K562 (cell line): Measurements from ENCODE around the gene ADAM10. TPM values are rescaled to one million over a fixed set of nuclear protein-coding genes. Genes with fewer than 3 reads are reported as not detected.

ENCODE experiments used
- ATAC-seq: fragments of 200-7000 bp; cut with Tn5 transposase; 3 replicates; pipeline ENCODE4 v1.9.1; 2020; ENCODE audit warnings: moderate library complexity
- BruUV-seq: library from RNA; stranded (reverse); fragments of 400-500 nt; replicated peaks from 2 replicates; lab custom pipeline; 2021; lab: Mats Ljungman, UMichigan
- CTCF ChIA-PET: fragments of 300-600 bp; formaldehyde crosslinking; extraction: SDS; loops from one replicate; lab custom pipeline; 2021; ENCODE audit warnings: low intra/inter-chr PET ratio; lab: Yijun Ruan, JAX
- POLR2A ChIA-PET: fragments of 300-600, 350-650 bp; sonication (Branson Sonifier 250); formaldehyde crosslinking; extraction: SDS; loops from one replicate; lab custom pipeline; 2021; ENCODE audit warnings: antibody characterized with exemption, inconsistent platforms; lab: Yijun Ruan, JAX
- DNase-seq, 4 experiments: peaks; one replicate each; pipeline versions ENCODE4 v3.0.0 to v3.0.0-alpha.2; 2011 to 2018; ENCODE audit warnings: low spot score in 3 of 4, mixed read lengths in 3 of 4; ENCODE audit errors: extremely low read depth in 1 of 4
- FAIRE-seq: peaks from 2 replicates; lab custom pipeline; 2011; peaks lifted over from hg19 to GRCh38; lab: Jason Lieb, UNC
- H2AFZ ChIP-seq: 2 replicates; pipeline ENCODE4 v1.6.0; 2011; ENCODE audit warnings: low read depth, low read length, control low read depth, inconsistent platforms
- H3K27ac ChIP-seq: fragments of 200-600 bp; 3 replicates; pipeline ENCODE4 v1.8.0; 2011; ENCODE audit warnings: low read depth, mild to moderate bottlenecking, control low read depth, inconsistent platforms, low read length, moderate library complexity, mixed read lengths; ENCODE audit errors: extremely low read depth
- H3K27me3 ChIP-seq, 2 experiments: fragments of 300-600 bp in 1 of 2; 2 replicates in 1 of 2; 3 replicates in 1 of 2; pipeline versions ENCODE4 v1.6.0 to v1.8.0; 2011; ENCODE audit warnings: inconsistent platforms in 2 of 2, low read length in 2 of 2, mild to moderate bottlenecking in 1 of 2, mixed read lengths in 1 of 2, moderate library complexity in 1 of 2; ENCODE audit not compliant: control insufficient read depth in 2 of 2, insufficient read depth in 2 of 2
- H3K36me3 ChIP-seq: fragments of 300-600 bp; 3 replicates; pipeline ENCODE4 v1.8.0; 2011; ENCODE audit warnings: mild to moderate bottlenecking, low read length, inconsistent platforms; ENCODE audit not compliant: control insufficient read depth, insufficient read depth
- H3K4me1 ChIP-seq, 2 experiments: fragments of 200-600 bp in 1 of 2; replicated peaks in 1 of 2; 2 replicates in 1 of 2; 3 replicates in 1 of 2; pipeline versions ENCODE4 v1.5.1 to v1.8.0; 2011; ENCODE audit warnings: inconsistent platforms in 2 of 2, low read length in 2 of 2, mild to moderate bottlenecking in 1 of 2, mixed read lengths in 1 of 2, moderate library complexity in 1 of 2; ENCODE audit not compliant: control insufficient read depth in 2 of 2, insufficient read depth in 2 of 2
- H3K4me2 ChIP-seq: 2 replicates; pipeline ENCODE4 v1.6.1; 2011; ENCODE audit warnings: low read length, control low read depth, inconsistent platforms, mixed read lengths; ENCODE audit not compliant: insufficient read depth
- H3K4me3 ChIP-seq: fragments of 200-600 bp; sonication (generic), shearing (Covaris generic); 2 replicates; pipeline ENCODE4 v1.5.1; 2016; ENCODE audit warnings: control low read depth, inconsistent platforms
- H3K79me2 ChIP-seq: fragments of 200-600 bp; 3 replicates; pipeline ENCODE4 v1.8.0; 2011; ENCODE audit warnings: low read length, inconsistent platforms; ENCODE audit not compliant: control insufficient read depth, insufficient read depth
- H3K9ac ChIP-seq, 2 experiments: 2 replicates each; pipeline versions ENCODE4 v1.6.0 to v1.6.1; 2011; ENCODE audit warnings: low read depth in 2 of 2, low read length in 2 of 2, control low read depth in 1 of 2, inconsistent platforms in 1 of 2, mild to moderate bottlenecking in 1 of 2, mixed read lengths in 1 of 2; ENCODE audit not compliant: insufficient read depth in 1 of 2
- H3K9me1 ChIP-seq: one replicate; pipeline ENCODE4 v1.6.0; 2011; ENCODE audit warnings: inconsistent platforms, mild to moderate bottlenecking, low read length, moderate library complexity; ENCODE audit not compliant: control insufficient read depth, insufficient read depth
- H3K9me3 ChIP-seq: replicated peaks from 2 replicates; pipeline ENCODE4 v1.5.1; 2011; ENCODE audit warnings: low read depth, low read length, inconsistent platforms; ENCODE audit not compliant: control insufficient read depth, insufficient read depth
- H4K20me1 ChIP-seq: replicated peaks from 2 replicates; pipeline ENCODE4 v1.6.1; 2011; ENCODE audit warnings: low read length, inconsistent platforms, mixed read lengths; ENCODE audit not compliant: control insufficient read depth, insufficient read depth
- NKRF ChIP-seq: fragments of 450-650 bp; IDR thresholded peaks from 2 replicates; pipeline ENCODE4 v1.6.1; 2016; ENCODE audit warnings: borderline replicate concordance
- ZNF316 ChIP-seq: fragments of 450-650 bp; IDR thresholded peaks from 2 replicates; pipeline ENCODE4 v1.6.1; 2016
- WGBS: fragments of 100-300 bp; shearing (Covaris generic); methylation state at CpG from one replicate; pipeline ENCODE4 v1.1.6; 2016; ENCODE audit warnings: low coverage, mixed read lengths; ENCODE audit not compliant: insufficient coverage; ENCODE audit errors: missing lambda C conversion rate; 5-methylcytosine and 5-hydroxymethylcytosine counted together
- in situ Hi-C: fragments of 300-500 bp; cut with MboI; formaldehyde crosslinking; loops from 4 replicates; pipeline ENCODE4 v1.15.0; 2018; ENCODE audit warnings: inconsistent platforms, mixed read lengths
- intact Hi-C: fragments of 100-400 bp; cut with micrococcal nuclease; formaldehyde crosslinking; loops from 2 replicates; pipeline ENCODE4 v1.14.2; 2022
- polyA plus RNA-seq, 8 experiments: library from polyadenylated mRNA; depleted of rRNA in 4 of 8; stranded (reverse) in 5 of 8; unstranded in 3 of 8; fragments of >200 nt; fragmentation: Nextera tagmentation in 2 of 8; fragmentation: Illumina TruSeq in 1 of 8; extraction: Ambion mirVana in 2 of 8; extraction: Trizol in 1 of 8; gene quantifications; 2 replicates each; pipeline versions ENCODE4 v1.2.1 to v1.2.3, GENCODE V29; 2011 to 2014; ENCODE audit warnings: inconsistent platforms in 1 of 8, missing spikeins in 1 of 8
- total RNA-seq, 7 experiments: library from RNA; depleted of rRNA in 6 of 7; stranded (reverse); fragments of >200 nt in 6 of 7; fragmentation: Illumina TruSeq in 2 of 7; extraction: Trizol in 2 of 7; gene quantifications; 2 replicates each; pipeline versions ENCODE4 v1.2.1 to v1.2.3, GENCODE V29; 2011 to 2021; ENCODE audit warnings: low replicate concordance in 1 of 7

Gene ADAM10
- total and polyA plus RNA-seq, 9 of the 15 experiments (the other 6 are each of a cell fraction or from before 2014, with no cell fraction given) = 11.9 to 152 (median 57.3) TPM

DNA sequence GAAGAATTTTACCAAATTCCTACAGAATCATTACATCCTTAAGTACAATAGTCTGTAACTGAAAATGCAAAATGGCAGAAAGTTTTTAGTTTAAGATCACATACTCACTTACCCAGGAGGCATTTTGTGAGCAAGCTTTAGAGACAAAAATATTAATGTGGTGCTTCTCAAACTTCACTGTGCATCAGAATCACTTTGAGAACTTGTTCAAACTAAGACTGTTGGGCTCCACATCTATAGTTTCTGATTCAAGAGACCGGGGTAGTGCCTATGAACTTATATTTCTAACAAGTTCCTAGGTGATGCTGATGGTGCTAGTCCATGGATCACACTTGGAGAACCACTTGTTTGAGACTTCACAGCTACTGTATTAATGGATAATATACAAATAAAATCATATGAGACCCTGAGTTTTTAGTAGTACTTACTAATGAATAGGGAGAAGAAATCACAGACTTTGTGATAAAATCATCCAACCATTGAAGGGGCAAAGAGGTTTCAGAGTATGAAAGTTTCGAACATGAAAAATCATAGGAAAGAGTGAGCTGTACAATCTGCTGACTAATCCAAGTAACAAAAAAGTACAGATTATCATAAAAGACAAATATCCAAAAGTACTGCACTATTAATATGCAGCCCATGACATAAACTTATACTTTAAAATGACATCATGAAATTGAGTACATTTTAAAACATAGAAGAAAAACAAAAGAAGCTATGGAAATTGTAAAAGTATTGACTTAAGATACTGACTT, 110.3 kb downstream of the ADAM10 start:
- Histone ChIP-seq H4K20me1 (no peaks in the 10 kb centered on the region), H3K36me3 (peaks cover 60% of the 10 kb centered on the region), H3K9ac (no peak overlapping the region), H2AFZ (no peak overlapping the region), H3K27me3 (no peaks in the 10 kb centered on the region), H3K79me2 (no peaks in the 10 kb centered on the region), H3K4me1 (no peaks in the 10 kb centered on the region), H3K4me3 (no peak overlapping the region), H3K9me3 (no peaks in the 10 kb centered on the region), H3K4me2 (no peak overlapping the region), H3K9me1 (no peaks in the 10 kb centered on the region), H3K27ac (no peak overlapping the region)
- intact Hi-C loops (no loop called here), in situ Hi-C loops (loop anchor here (10.0 kb wide), 1 partner anchor 384 kb away; no protein-coding TSS in a partner anchor)
- BruUV-seq = no TSS peak
- CTCF ChIA-PET = no interaction called here
- ATAC-seq (no peak), DNase-seq (no peak), FAIRE-seq (no peak)
- POLR2A ChIA-PET = interaction anchor here (0.6 kb wide), 1 partner anchor 92 kb away, joined by 4 read pairs; no protein-coding TSS in a partner anchor
- TF ChIP-seq NKRF (no peak), ZNF316 (peak; percentile 42)
- 87% methylated on average over 2 of the region's 2 CpGs for WGBS
